PFSK-1 (cell line): ENCODE measurements around the gene FZD7.

Source experiments
- TAF1 ChIP-seq: IDR thresholded peaks from 2 replicates; pipeline ENCODE4 v1.6.1; 2012; ENCODE audit warnings: low read length, control low read depth, borderline replicate concordance; ENCODE audit not compliant: insufficient read depth
- TF ChIP-seq, protein P1 (sequence below), 2 experiments: IDR thresholded peaks; 2 replicates each; pipeline versions ENCODE4 v1.6.1 to v1.8.0; 2011 to 2012; ENCODE audit warnings: low read depth in 2 of 2, low read length in 2 of 2, control low read depth in 1 of 2, inconsistent platforms in 1 of 2, mild to moderate bottlenecking in 1 of 2, moderate library complexity in 1 of 2; ENCODE audit not compliant: insufficient read depth in 1 of 2

DNA sequence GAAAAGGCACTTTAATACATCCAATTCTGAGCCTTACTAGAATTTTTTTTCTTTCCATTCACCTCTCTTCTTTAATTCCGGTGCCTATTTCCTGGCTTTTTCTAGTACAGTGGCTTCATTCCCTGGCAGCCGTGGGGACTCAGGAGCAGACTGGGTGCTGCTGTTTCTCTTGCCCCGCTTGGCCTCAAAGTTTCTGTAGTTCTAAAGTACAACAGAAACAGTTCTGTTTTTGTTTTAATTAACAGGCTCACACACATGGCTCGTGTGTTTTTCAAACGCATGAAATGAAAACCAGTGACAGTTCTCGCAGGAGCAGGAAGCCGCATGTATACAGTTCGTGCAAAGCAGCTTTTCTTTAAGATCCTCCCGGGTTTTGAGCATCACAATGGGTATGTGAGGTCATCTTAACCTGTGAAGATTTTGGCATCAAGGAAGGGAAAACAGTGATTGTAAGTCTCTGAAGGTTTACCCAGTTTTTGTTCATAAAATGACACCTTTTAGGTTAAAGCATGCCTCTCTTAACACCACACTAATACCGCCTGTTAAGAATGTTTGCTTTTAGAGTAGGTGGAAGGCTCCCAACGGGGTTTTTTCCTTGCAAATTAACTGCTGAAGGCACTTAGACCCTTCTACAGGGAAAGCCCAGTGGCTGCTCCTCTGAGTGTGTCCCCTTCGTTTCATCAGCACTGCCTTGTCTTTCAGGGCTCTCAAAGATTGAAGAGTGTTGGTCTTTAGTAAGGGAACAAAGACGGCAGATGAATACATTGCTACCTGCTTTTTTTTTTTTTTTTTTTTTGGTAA lies 5.8 kb downstream of the FZD7 start:
- no peak for TF ChIP-seq TAF1
- TF ChIP-seq, protein P1, sequence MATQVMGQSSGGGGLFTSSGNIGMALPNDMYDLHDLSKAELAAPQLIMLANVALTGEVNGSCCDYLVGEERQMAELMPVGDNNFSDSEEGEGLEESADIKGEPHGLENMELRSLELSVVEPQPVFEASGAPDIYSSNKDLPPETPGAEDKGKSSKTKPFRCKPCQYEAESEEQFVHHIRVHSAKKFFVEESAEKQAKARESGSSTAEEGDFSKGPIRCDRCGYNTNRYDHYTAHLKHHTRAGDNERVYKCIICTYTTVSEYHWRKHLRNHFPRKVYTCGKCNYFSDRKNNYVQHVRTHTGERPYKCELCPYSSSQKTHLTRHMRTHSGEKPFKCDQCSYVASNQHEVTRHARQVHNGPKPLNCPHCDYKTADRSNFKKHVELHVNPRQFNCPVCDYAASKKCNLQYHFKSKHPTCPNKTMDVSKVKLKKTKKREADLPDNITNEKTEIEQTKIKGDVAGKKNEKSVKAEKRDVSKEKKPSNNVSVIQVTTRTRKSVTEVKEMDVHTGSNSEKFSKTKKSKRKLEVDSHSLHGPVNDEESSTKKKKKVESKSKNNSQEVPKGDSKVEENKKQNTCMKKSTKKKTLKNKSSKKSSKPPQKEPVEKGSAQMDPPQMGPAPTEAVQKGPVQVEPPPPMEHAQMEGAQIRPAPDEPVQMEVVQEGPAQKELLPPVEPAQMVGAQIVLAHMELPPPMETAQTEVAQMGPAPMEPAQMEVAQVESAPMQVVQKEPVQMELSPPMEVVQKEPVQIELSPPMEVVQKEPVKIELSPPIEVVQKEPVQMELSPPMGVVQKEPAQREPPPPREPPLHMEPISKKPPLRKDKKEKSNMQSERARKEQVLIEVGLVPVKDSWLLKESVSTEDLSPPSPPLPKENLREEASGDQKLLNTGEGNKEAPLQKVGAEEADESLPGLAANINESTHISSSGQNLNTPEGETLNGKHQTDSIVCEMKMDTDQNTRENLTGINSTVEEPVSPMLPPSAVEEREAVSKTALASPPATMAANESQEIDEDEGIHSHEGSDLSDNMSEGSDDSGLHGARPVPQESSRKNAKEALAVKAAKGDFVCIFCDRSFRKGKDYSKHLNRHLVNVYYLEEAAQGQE (IDR thresholded peaks at IDR 0.05; ENCODE audit: insufficient read depth in 1 of 2, low read depth in 2 of 2, low read length in 2 of 2), result no peak
